ENCODE measurements around the gene SLC38A10.
A peak's percentile ranks its signal among the peaks of the same experiment; 100 is the strongest.

The SLC38A10 gene

DNA sequence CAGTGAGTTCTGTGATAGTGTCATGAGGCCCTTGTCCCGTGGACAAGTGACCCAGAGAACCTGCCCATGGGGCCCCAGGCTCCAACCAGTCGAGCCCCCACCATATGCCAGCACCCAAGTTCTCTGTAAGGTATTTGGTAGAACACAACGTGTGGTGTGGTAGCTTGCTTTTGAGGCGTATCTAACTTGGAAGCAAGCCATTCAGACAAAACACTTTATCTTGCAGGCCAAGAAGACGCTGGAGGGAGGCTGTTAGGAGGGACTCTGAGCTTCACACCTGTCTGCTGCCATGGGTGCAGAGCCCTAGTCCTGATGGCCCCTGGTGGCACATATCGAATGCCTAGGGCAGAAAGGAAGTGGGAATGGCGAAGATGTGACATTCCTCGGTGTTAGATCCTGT lies 54.3 kb downstream of the SLC38A10 start:
- no peaks in the 10 kb centered on the region for H3K9me2 ChIP-seq (ENCODE audit: low read depth, low read length)
- peak overlapping the region; percentile 89; the same call in 1 of the 2 replicates for H3K9ac ChIP-seq (ENCODE audit: low read length)
- peak overlapping the region; percentile 91 for H3K4me2 ChIP-seq (ENCODE audit: low read length)
- no peaks in the 10 kb centered on the region for H3K9me3 ChIP-seq (ENCODE audit: low read length)
- H2AFZ ChIP-seq (ENCODE audit: low read length) = no peak overlapping the region
- H3K4me1 ChIP-seq (ENCODE audit: insufficient read depth, low read length, severe bottlenecking) = peaks cover 54% of the 10 kb centered on the region
- H3K36me3 ChIP-seq (ENCODE audit: insufficient read depth, low read length) = peaks cover 14% of the 10 kb centered on the region
- H3K27ac ChIP-seq (ENCODE audit: low read depth, low read length, poor library complexity, severe bottlenecking) = peak overlapping the region; percentile 69
- TF ChIP-seq, protein P1, sequence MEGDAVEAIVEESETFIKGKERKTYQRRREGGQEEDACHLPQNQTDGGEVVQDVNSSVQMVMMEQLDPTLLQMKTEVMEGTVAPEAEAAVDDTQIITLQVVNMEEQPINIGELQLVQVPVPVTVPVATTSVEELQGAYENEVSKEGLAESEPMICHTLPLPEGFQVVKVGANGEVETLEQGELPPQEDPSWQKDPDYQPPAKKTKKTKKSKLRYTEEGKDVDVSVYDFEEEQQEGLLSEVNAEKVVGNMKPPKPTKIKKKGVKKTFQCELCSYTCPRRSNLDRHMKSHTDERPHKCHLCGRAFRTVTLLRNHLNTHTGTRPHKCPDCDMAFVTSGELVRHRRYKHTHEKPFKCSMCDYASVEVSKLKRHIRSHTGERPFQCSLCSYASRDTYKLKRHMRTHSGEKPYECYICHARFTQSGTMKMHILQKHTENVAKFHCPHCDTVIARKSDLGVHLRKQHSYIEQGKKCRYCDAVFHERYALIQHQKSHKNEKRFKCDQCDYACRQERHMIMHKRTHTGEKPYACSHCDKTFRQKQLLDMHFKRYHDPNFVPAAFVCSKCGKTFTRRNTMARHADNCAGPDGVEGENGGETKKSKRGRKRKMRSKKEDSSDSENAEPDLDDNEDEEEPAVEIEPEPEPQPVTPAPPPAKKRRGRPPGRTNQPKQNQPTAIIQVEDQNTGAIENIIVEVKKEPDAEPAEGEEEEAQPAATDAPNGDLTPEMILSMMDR (IDR thresholded peaks at IDR 0.05; ENCODE audit: low read length) = no peak
- no peak for TF ChIP-seq EZH2 (IDR thresholded peaks at IDR 0.05; ENCODE audit: borderline replicate concordance, low read length)
- H3K4me3 ChIP-seq (ENCODE audit: low read depth, low read length, poor library complexity, severe bottlenecking) = peak overlapping the region; percentile 88
- no peaks in the 10 kb centered on the region for H4K20me1 ChIP-seq (ENCODE audit: insufficient read depth, low read length)
- H3K27me3 ChIP-seq (ENCODE audit: insufficient read depth, low read length) = no peaks in the 10 kb centered on the region
- no peaks in the 10 kb centered on the region for H3F3A ChIP-seq (ENCODE audit: insufficient read depth, low read length)
- H3K79me2 ChIP-seq (ENCODE audit: insufficient read depth, low read length) = peaks cover 7% of the 10 kb centered on the region; the same call in 1 of the 2 replicates

DNA sequence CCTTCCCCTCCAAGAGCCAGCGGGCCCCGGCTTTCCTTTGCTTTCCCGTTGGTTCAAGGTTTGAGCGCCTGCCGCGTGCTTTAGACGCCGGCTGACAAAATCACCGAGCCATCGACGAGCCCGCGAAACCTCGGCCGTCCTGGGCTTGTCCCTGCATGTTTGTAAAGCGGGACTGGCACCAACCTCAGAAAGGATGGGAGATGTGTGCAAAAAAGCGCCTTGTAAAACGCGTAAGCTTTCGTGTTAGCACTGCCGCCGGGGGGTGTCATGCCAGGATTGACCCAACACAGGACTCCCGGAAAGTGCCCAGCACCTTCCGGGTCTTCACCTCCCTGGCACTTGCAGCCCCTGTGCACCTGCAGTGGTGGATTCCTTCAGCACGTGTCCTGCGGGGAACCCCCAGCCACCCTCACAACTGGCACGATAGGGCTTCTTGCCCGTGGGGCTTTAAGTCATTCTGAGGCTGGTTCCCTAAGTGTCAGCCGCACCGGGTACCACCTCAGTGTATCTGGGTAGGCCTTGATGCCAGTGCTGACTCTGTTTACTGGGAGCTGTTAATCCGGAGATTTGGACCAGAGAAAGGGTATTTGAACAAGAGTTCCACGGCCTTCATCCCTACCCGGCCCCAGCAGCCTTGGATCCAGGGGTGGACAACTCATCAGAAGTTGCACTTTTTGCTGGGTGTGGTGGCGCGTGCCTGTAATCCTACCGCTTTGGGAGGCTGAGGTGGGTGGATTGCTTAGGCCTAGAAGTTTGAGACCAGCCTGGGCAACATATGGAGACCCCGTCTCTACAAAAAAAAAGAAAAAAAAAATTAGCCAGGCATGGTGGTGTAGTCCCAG lies 55.2 kb downstream of the SLC38A10 start:
- peaks cover 14% of the 10 kb centered on the region for H3K36me3 ChIP-seq (ENCODE audit: insufficient read depth, low read length)
- H3K9ac ChIP-seq (ENCODE audit: low read length) = peak overlapping the region; percentile 89
- peak overlapping the region; percentile 88 for H3K4me3 ChIP-seq (ENCODE audit: low read depth, low read length, poor library complexity, severe bottlenecking)
- H3K9me2 ChIP-seq (ENCODE audit: low read depth, low read length) = no peaks in the 10 kb centered on the region
- no peaks in the 10 kb centered on the region for H3K27me3 ChIP-seq (ENCODE audit: insufficient read depth, low read length)
- H3K9me3 ChIP-seq (ENCODE audit: low read length) = no peaks in the 10 kb centered on the region
- H3K79me2 ChIP-seq (ENCODE audit: insufficient read depth, low read length) = peaks cover 7% of the 10 kb centered on the region; the same call in 1 of the 2 replicates
- H3K27ac ChIP-seq (ENCODE audit: low read depth, low read length, poor library complexity, severe bottlenecking) = peak overlapping the region; percentile 69
- no peak overlapping the region for H2AFZ ChIP-seq (ENCODE audit: low read length)
- TF ChIP-seq, protein P1 (IDR thresholded peaks at IDR 0.05; ENCODE audit: low read length) = no peak
- no peak for TF ChIP-seq EZH2 (IDR thresholded peaks at IDR 0.05; ENCODE audit: borderline replicate concordance, low read length)
- H3K4me1 ChIP-seq (ENCODE audit: insufficient read depth, low read length, severe bottlenecking) = peaks cover 46% of the 10 kb centered on the region
- peak overlapping the region; percentile 91 for H3K4me2 ChIP-seq (ENCODE audit: low read length)
- no peaks in the 10 kb centered on the region for H4K20me1 ChIP-seq (ENCODE audit: insufficient read depth, low read length)
- no peaks in the 10 kb centered on the region for H3F3A ChIP-seq (ENCODE audit: insufficient read depth, low read length)

DNA sequence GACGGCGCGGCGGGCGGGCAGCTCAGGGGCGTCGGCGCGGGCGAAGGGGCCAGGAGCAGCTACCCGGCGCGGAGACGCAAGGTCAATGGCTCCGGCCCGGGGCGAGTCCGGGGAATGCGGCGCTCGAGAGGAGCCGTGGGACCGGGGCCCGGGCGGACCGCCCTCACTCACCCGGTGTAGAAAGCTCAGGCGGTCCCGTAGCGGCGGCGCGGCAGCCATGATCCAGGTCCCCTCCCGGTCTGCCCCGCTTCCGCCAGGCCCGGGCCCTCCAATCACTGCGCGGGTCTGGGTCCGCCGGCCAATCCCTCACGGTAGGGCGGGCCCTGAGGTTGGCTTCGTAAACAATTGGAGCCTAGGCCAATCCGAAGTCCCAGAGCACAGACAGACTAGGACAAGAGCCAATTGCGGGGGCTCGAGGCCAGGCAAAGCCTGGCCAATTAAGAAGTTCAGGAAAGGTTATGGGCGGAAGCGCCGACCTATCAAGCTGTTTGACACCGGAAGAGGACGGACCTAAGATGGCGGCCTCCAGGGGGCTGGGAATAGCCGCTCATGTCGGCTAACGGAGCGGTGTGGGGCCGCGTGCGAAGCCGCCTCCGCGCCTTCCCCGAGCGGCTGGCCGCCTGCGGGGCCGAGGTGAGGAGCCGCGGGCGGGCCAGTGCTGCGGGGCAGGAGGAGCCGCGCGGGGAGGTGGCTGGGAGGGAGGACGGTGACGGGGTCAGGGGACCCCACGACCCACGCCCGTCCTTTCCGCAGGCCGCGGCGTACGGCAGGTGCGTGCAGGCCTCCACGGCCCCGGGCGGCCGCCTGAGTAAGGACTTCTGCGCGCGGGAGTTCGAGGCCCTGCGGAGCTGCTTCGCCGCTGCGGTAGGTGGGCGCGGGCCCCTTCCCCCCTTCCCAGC lies 56.0 kb downstream of the SLC38A10 start, which contains the start of the genes NDUFAF8 and TEPSIN:
Gene NDUFAF8 (plus strand): TSS at position 504 of the 899 bp plus-strand sequence. CDS start 46 bp downstream, at position 550.
Gene TEPSIN (minus strand): TSS at position 241 of the 899 bp plus-strand sequence. CDS start 22 bp downstream, at position 219.
- H3K79me2 ChIP-seq (ENCODE audit: insufficient read depth, low read length) = peaks cover 7% of the 10 kb centered on the region; the same call in 1 of the 2 replicates
- H3K27ac ChIP-seq (ENCODE audit: low read depth, low read length, poor library complexity, severe bottlenecking) = peak within 1 kb of the TSS; percentile 69
- no peaks in the 10 kb centered on the region for H3K9me3 ChIP-seq (ENCODE audit: low read length)
- no peaks in the 10 kb centered on the region for H3K27me3 ChIP-seq (ENCODE audit: insufficient read depth, low read length)
- no peaks in the 10 kb centered on the region for H3K9me2 ChIP-seq (ENCODE audit: low read depth, low read length)
- peak within 1 kb of the TSS; percentile 88 for H3K4me3 ChIP-seq (ENCODE audit: low read depth, low read length, poor library complexity, severe bottlenecking)
- peaks cover 37% of the 10 kb centered on the region for H3K4me1 ChIP-seq (ENCODE audit: insufficient read depth, low read length, severe bottlenecking)
- no peaks in the 10 kb centered on the region for H3F3A ChIP-seq (ENCODE audit: insufficient read depth, low read length)
- peak within 1 kb of the TSS; percentile 90 for H3K9ac ChIP-seq (ENCODE audit: low read length)
- TF ChIP-seq, protein P1 (IDR thresholded peaks at IDR 0.05; ENCODE audit: low read length) = no peak
- no peak for TF ChIP-seq EZH2 (IDR thresholded peaks at IDR 0.05; ENCODE audit: borderline replicate concordance, low read length)
- peaks cover 14% of the 10 kb centered on the region for H3K36me3 ChIP-seq (ENCODE audit: insufficient read depth, low read length)
- H2AFZ ChIP-seq (ENCODE audit: low read length) = no peak within 1 kb of the TSS
- H3K4me2 ChIP-seq (ENCODE audit: low read length) = peak within 1 kb of the TSS; percentile 91
- H4K20me1 ChIP-seq (ENCODE audit: insufficient read depth, low read length) = no peaks in the 10 kb centered on the region

All from OCI-LY1 (cell line).